ENCODE results near the gene GPHA2.

DNA sequence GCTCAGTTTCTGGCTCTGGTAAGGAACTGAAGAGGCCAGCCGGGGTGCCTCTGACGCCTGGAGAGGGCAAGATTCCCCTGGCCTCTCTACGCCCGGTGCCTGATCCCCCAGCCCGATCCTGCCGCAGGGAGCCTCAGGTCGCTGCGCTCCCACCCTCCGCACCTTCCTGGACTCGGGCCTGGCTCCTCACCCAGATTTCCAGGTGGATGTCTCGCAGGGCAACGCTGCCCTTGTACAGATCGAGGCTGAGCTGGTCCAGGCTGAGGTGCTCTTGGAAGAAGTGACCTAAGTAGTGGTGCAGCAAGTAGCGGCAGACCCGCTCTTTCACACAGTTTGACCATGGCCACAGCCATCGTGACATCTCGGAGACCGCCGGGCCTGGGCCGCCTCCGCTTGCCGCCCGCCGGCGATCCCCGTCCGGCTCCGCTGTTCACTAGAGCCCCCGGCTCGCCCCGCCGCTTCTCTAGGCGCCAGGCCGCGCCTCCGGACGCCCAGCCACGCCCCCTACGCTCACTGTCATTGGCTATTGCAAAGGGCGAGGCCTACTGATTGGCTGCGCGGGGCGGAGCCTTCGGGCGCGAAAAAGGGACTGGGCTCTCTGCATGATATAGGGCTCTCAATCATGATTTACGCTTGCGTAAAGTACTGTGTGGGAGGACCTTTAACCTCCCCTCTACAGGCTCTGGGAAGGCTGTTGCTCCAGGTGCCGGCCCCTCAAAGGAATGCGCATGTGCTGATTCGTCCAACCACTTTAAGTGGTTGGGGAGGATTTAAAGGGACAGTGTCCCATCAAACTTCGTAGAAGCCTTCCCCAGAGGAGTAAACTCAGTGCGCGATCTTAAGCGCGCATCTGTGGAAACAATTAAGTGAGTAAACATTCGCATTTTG is 18.7 kb downstream of the GPHA2 start, which contains the start of gene ATG2A:
- TF ChIP-seq, protein P1, sequence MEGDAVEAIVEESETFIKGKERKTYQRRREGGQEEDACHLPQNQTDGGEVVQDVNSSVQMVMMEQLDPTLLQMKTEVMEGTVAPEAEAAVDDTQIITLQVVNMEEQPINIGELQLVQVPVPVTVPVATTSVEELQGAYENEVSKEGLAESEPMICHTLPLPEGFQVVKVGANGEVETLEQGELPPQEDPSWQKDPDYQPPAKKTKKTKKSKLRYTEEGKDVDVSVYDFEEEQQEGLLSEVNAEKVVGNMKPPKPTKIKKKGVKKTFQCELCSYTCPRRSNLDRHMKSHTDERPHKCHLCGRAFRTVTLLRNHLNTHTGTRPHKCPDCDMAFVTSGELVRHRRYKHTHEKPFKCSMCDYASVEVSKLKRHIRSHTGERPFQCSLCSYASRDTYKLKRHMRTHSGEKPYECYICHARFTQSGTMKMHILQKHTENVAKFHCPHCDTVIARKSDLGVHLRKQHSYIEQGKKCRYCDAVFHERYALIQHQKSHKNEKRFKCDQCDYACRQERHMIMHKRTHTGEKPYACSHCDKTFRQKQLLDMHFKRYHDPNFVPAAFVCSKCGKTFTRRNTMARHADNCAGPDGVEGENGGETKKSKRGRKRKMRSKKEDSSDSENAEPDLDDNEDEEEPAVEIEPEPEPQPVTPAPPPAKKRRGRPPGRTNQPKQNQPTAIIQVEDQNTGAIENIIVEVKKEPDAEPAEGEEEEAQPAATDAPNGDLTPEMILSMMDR (IDR thresholded peaks at IDR 0.05): peak in 1 of 6 experiments; percentile 7
- TF ChIP-seq POLR2A (IDR thresholded peaks at IDR 0.05): peak; percentile 85 to 90
